MM.1S (cell line): ENCODE results near the gene HOOK2.
A peak's percentile ranks its signal among the peaks of the same experiment; 100 is the strongest.

Experiments
- DNase-seq: peaks from one replicate; pipeline ENCODE4 v3.0.0-alpha.2; 2015
- H2AFZ ChIP-seq: fragments of 300-600 bp; sonication (generic); 2 replicates; pipeline ENCODE4 v1.6.0; 2016; ENCODE audit warnings: antibody characterized with exemption, low read length
- H3F3A ChIP-seq: fragments of 300-600 bp; sonication (generic); 2 replicates; pipeline ENCODE4 v1.6.1; 2016; ENCODE audit warnings: mild to moderate bottlenecking, antibody characterized with exemption, low read length, moderate library complexity, mixed read lengths; ENCODE audit not compliant: insufficient read depth
- H3K27ac ChIP-seq: fragments of 300-600 bp; sonication (generic); 2 replicates; pipeline ENCODE4 v1.5.1; 2016; ENCODE audit warnings: mild to moderate bottlenecking, low read length
- H3K27me3 ChIP-seq: fragments of 300-600 bp; sonication (generic); replicated peaks from 2 replicates; pipeline ENCODE4 v1.6.0; 2016; ENCODE audit warnings: low read length; ENCODE audit not compliant: insufficient read depth
- H3K36me3 ChIP-seq: fragments of 300-600 bp; sonication (generic); replicated peaks from 2 replicates; pipeline ENCODE4 v1.6.1; 2016; ENCODE audit warnings: mild to moderate bottlenecking, low read length, mixed read lengths; ENCODE audit not compliant: insufficient read depth
- H3K4me1 ChIP-seq: fragments of 300-600 bp; sonication (generic); 2 replicates; pipeline ENCODE4 v1.6.1; 2016; ENCODE audit warnings: low read length, mixed read lengths
- H3K4me2 ChIP-seq: fragments of 300-600 bp; sonication (generic); 2 replicates; pipeline ENCODE4 v1.6.0; 2016; ENCODE audit warnings: low read depth, low read length
- H3K4me3 ChIP-seq: fragments of 300-600 bp; sonication (generic); 2 replicates; pipeline ENCODE4 v1.5.1; 2016; ENCODE audit warnings: low read length, mixed read lengths
- H3K79me2 ChIP-seq: fragments of 300-600 bp; sonication (generic); 2 replicates; pipeline ENCODE4 v1.6.1; 2016; ENCODE audit warnings: mixed run types, low read length, mixed read lengths
- H3K9ac ChIP-seq: fragments of 300-600 bp; sonication (generic); 2 replicates; pipeline ENCODE4 v1.6.1; 2016; ENCODE audit warnings: low read length, mixed read lengths
- H3K9me2 ChIP-seq: fragments of 300-600 bp; sonication (generic); replicated peaks from 2 replicates; pipeline ENCODE4 v1.6.1; 2016; ENCODE audit warnings: mild to moderate bottlenecking, low read length, mixed read lengths; ENCODE audit not compliant: insufficient read depth
- H3K9me3 ChIP-seq: fragments of 300-600 bp; sonication (generic); replicated peaks from 2 replicates; pipeline ENCODE4 v1.6.1; 2016; ENCODE audit warnings: mild to moderate bottlenecking, low read length, mixed read lengths; ENCODE audit not compliant: insufficient read depth
- H4K20me1 ChIP-seq: fragments of 300-600 bp; sonication (generic); 2 replicates; pipeline ENCODE4 v1.6.1; 2016; ENCODE audit warnings: mild to moderate bottlenecking, low read length, moderate library complexity, mixed read lengths; ENCODE audit not compliant: insufficient read depth
- EZH2 ChIP-seq: fragments of 300-600 bp; sonication (generic); optimal IDR thresholded peaks from 2 replicates; pipeline ENCODE3; 2017; ENCODE audit warnings: low read depth, mild to moderate bottlenecking, antibody characterized with exemption, low read length, mixed read lengths
- EZH2phosphoT487 ChIP-seq: fragments of 300-600 bp; sonication (generic); IDR thresholded peaks from 2 replicates; pipeline ENCODE4 v1.6.1; 2018; ENCODE audit warnings: antibody characterized with exemption, low read length
- TF ChIP-seq, protein P1 (sequence below): fragments of 300-600 bp; sonication (generic); IDR thresholded peaks from 2 replicates; pipeline ENCODE4 v1.5.1; 2016; ENCODE audit warnings: antibody characterized with exemption, low read length, mixed read lengths

Gene HOOK2

DNA sequence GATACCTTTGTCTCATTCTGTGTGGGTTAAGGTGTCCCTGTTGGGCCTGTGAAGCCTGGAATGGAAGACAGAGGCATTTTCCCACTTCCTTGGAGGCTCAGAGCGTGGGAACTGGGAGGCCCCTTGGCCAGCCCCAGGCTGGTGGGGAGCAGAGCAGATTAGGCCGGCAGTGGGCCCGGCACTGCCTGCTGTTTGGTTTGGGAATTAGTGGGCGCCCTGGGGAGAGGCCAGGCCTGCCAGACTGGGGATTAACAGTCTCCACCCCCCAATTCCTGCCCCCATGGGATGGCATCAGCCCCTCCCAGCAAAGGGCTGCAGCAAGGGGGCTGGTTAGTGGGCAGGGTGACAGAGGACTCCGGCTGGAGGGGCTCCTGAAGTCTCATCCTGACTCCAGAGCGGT lies 26.9 kb downstream of the HOOK2 start:
- H2AFZ ChIP-seq = no peak overlapping the region
- H3K9ac ChIP-seq = no peak overlapping the region
- no peaks in the 10 kb centered on the region for H3K36me3 ChIP-seq
- H3K4me3 ChIP-seq = no peak overlapping the region
- no peaks in the 10 kb centered on the region for H3F3A ChIP-seq
- no peaks in the 10 kb centered on the region for H3K9me3 ChIP-seq
- no peaks in the 10 kb centered on the region for H4K20me1 ChIP-seq
- no peaks in the 10 kb centered on the region for H3K9me2 ChIP-seq
- H3K4me1 ChIP-seq = no peaks in the 10 kb centered on the region
- H3K27me3 ChIP-seq = peaks cover 37% of the 10 kb centered on the region
- TF ChIP-seq, protein P1, sequence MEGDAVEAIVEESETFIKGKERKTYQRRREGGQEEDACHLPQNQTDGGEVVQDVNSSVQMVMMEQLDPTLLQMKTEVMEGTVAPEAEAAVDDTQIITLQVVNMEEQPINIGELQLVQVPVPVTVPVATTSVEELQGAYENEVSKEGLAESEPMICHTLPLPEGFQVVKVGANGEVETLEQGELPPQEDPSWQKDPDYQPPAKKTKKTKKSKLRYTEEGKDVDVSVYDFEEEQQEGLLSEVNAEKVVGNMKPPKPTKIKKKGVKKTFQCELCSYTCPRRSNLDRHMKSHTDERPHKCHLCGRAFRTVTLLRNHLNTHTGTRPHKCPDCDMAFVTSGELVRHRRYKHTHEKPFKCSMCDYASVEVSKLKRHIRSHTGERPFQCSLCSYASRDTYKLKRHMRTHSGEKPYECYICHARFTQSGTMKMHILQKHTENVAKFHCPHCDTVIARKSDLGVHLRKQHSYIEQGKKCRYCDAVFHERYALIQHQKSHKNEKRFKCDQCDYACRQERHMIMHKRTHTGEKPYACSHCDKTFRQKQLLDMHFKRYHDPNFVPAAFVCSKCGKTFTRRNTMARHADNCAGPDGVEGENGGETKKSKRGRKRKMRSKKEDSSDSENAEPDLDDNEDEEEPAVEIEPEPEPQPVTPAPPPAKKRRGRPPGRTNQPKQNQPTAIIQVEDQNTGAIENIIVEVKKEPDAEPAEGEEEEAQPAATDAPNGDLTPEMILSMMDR = no peak
- TF ChIP-seq EZH2 = no peak
- TF ChIP-seq EZH2phosphoT487 = no peak
- H3K4me2 ChIP-seq = no peak overlapping the region
- H3K79me2 ChIP-seq = no peaks in the 10 kb centered on the region
- DNase-seq = no peak
- no peak overlapping the region for H3K27ac ChIP-seq

- Histone ChIP-seq H3K36me3 (no peaks in the 10 kb centered on the region), H3K9me2 (no peaks in the 10 kb centered on the region), H3K9me3 (no peaks in the 10 kb centered on the region), H2AFZ (no peak overlapping the region), H3K9ac (no peak overlapping the region), H3K4me1 (no peaks in the 10 kb centered on the region), H3K79me2 (no peaks in the 10 kb centered on the region), H3K27me3 (peaks cover 8% of the 10 kb centered on the region), H3K4me2 (no peak overlapping the region), H3K4me3 (no peak overlapping the region), H3K27ac (no peak overlapping the region), H4K20me1 (no peaks in the 10 kb centered on the region), H3F3A (no peaks in the 10 kb centered on the region)
- DNase-seq = no peak
- TF ChIP-seq EZH2 (no peak), EZH2phosphoT487 (no peak)
- TF ChIP-seq, protein P1 = no peak
Measured at GRCh38 chr19:12745166-12745897, 30.0 kb downstream of the HOOK2 start.

GRCh38 chr19:12737835-12738351 lies 37.5 kb downstream of the HOOK2 start:
- Histone ChIP-seq H3K4me1 (peaks cover 15% of the 10 kb centered on the region), H3K4me3 (peak overlapping the region; percentile 86), H4K20me1 (peaks cover 3% of the 10 kb centered on the region; the same call in 1 of the 2 replicates), H3K9me2 (no peaks in the 10 kb centered on the region), H3K27ac (peak overlapping the region; percentile 69; the same call in 1 of the 2 replicates), H3K9ac (peak overlapping the region; percentile 76), H3F3A (peaks cover 3% of the 10 kb centered on the region; the same call in 1 of the 2 replicates), H3K4me2 (peak overlapping the region; percentile 81), H3K27me3 (no peaks in the 10 kb centered on the region), H3K79me2 (peaks cover 36% of the 10 kb centered on the region), H2AFZ (peak overlapping the region; percentile 63), H3K9me3 (no peaks in the 10 kb centered on the region), H3K36me3 (peaks cover 3% of the 10 kb centered on the region; the same call in 1 of the 2 replicates)
- no peak for DNase-seq
- TF ChIP-seq EZH2 (no peak), EZH2phosphoT487 (no peak)
- TF ChIP-seq, protein P1 = no peak
